Central memory CD8-positive, alpha-beta T cell (primary cell): ENCODE results near the gene LRTM2.

Source experiments
- ATAC-seq: fragments of 150-1000 bp; cut with Tn5 transposase; replicated peaks from 2 replicates; pipeline ENCODE4 v1.10.0; 2022; ENCODE audit warnings: mild to moderate bottlenecking, moderate FRiP score, moderate number of reproducible peaks; ENCODE audit not compliant: poor library complexity, severe bottlenecking; ENCODE audit errors: extremely low read depth
- DNase-seq, 2 donors: peaks; one replicate each; pipeline ENCODE4 v3.0.0; 2021; ENCODE audit warnings: low spot score in 2 of 2
- H3K27ac Mint-ChIP-seq: one replicate; pipeline ENCODE4 v1.8.0; 2022; ENCODE audit warnings: low read depth, mild to moderate bottlenecking, moderate library complexity, mixed read lengths
- H3K27me3 Mint-ChIP-seq: one replicate; pipeline ENCODE4 v1.8.0; 2022; ENCODE audit warnings: mixed read lengths
- H3K36me3 Mint-ChIP-seq: one replicate; pipeline ENCODE4 v1.8.0; 2022; ENCODE audit warnings: mild to moderate bottlenecking, moderate library complexity, mixed read lengths; ENCODE audit not compliant: insufficient read depth
- H3K4me1 Mint-ChIP-seq: one replicate; pipeline ENCODE4 v1.8.0; 2022; ENCODE audit warnings: mixed read lengths
- H3K4me3 Mint-ChIP-seq: one replicate; pipeline ENCODE4 v1.8.0; 2022; ENCODE audit warnings: mild to moderate bottlenecking, moderate library complexity, mixed read lengths
- H3K9me3 Mint-ChIP-seq: one replicate; pipeline ENCODE4 v1.8.0; 2022; ENCODE audit warnings: mixed read lengths

The LRTM2 gene

DNA sequence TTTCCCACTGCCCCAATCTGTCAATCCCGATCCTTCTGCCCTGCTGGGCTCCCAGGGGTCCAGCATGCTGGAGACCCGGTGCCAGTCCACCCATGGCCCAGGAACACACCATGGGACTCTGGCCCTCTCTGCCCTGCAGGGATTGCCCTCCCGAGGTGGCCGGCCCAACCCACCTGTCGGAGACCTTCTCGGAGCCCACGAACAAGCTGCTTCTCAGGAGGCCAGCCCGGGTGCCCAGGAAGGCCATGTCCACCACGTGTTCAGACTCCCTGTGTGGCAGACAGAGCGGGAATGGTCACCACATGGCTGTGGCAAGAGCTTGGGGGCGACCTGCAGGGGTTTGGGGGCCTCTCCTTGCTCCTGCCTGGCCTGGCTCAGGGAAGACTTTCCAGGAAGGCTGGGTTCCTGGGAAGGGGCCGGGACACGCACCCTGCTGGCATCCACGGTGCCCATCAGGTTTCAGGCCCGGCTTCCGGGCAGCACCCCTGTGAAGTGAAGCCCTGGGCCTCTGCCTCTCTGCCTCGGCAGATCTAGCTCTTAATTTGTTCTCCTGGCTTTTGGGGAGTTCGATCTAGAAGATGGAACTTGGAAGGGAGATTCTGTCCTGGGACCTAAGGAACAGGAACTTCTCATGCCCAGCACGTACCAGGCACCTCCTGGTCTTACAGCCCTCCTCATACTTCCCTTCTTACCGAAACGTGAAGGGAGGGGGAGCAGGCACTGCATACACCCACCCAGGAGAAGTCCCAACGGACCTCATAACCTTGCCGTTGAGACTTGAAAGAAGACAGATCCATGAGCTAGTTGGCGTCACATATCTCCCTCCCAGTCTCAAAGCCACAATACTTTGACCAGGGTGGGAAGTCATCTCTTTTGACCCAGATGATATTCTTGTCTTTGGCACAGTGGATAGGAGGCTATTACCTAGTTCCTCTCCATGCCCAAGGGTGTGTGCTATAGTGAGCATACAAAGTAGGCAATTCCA is 26.3 kb downstream of the LRTM2 start:
- no peak overlapping the region for H3K4me3 Mint-ChIP-seq
- no peak overlapping the region for H3K27ac Mint-ChIP-seq
- H3K9me3 Mint-ChIP-seq = no peaks in the 10 kb centered on the region
- DNase-seq (no peak), ATAC-seq (no peak)
- peaks cover 52% of the 10 kb centered on the region for H3K27me3 Mint-ChIP-seq
- no peaks in the 10 kb centered on the region for H3K4me1 Mint-ChIP-seq
- H3K36me3 Mint-ChIP-seq = no peaks in the 10 kb centered on the region

GRCh38 chr12:1847411-1847810 is 27.0 kb downstream of the LRTM2 start:
- ATAC-seq (no peak), DNase-seq (no peak)
- no peak overlapping the region for H3K27ac Mint-ChIP-seq

GRCh38 chr12:1848146-1848545 is 27.8 kb downstream of the LRTM2 start:
- H3K4me3 Mint-ChIP-seq = no peak overlapping the region
- H3K9me3 Mint-ChIP-seq = no peaks in the 10 kb centered on the region
- DNase-seq = no peak
- peaks cover 38% of the 10 kb centered on the region for H3K27me3 Mint-ChIP-seq
- H3K27ac Mint-ChIP-seq = no peak overlapping the region
- no peaks in the 10 kb centered on the region for H3K36me3 Mint-ChIP-seq
- ATAC-seq = no peak
- no peaks in the 10 kb centered on the region for H3K4me1 Mint-ChIP-seq

More at GRCh38 chr12:1847411-1847810, 27.0 kb downstream of the LRTM2 start:
- no peaks in the 10 kb centered on the region for H3K4me1 Mint-ChIP-seq
- H3K36me3 Mint-ChIP-seq = no peaks in the 10 kb centered on the region
- H3K27me3 Mint-ChIP-seq = peaks cover 45% of the 10 kb centered on the region
- no peak overlapping the region for H3K4me3 Mint-ChIP-seq
- no peaks in the 10 kb centered on the region for H3K9me3 Mint-ChIP-seq

- no peaks in the 10 kb centered on the region for H3K9me3 Mint-ChIP-seq
- H3K36me3 Mint-ChIP-seq = no peaks in the 10 kb centered on the region
- H3K27me3 Mint-ChIP-seq = peaks cover 32% of the 10 kb centered on the region
- no peak for ATAC-seq
- no peak overlapping the region for H3K4me3 Mint-ChIP-seq
- DNase-seq = no peak
- H3K27ac Mint-ChIP-seq = no peak overlapping the region
- no peaks in the 10 kb centered on the region for H3K4me1 Mint-ChIP-seq
Observed at GRCh38 chr12:1848745-1849144, 28.4 kb downstream of the LRTM2 start.

DNA sequence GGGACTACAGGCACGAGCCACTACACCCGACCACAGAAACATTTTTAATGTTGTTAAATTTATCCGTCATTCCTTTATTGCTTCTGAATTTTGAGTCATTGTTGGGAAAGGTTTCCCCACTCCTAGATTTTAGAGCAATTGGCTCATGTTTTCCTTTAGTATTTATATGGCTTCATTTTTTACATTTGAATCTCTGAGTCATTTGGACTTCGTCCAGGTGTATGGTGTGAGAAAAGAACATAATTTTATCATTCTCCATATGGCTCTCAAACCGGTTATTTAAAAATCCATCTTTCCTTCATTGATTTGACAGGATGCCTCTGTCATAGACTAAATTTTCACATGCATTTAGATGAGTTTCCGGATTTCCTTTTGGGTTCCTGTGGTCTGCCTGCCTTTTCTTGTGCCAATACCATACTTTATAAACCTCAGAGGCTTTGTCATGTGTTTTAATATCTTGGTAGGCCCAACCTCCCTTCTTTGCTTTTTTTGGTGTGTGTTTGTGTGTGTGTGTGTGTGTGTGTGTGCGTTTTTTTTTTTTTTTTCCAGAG is 30.9 kb downstream of the LRTM2 start:
- no peak for DNase-seq
- no peak overlapping the region for H3K4me3 Mint-ChIP-seq
- peaks cover 11% of the 10 kb centered on the region for H3K27me3 Mint-ChIP-seq
- no peaks in the 10 kb centered on the region for H3K4me1 Mint-ChIP-seq
- H3K36me3 Mint-ChIP-seq = no peaks in the 10 kb centered on the region
- no peak overlapping the region for H3K27ac Mint-ChIP-seq
- no peaks in the 10 kb centered on the region for H3K9me3 Mint-ChIP-seq
- ATAC-seq = no peak

DNA sequence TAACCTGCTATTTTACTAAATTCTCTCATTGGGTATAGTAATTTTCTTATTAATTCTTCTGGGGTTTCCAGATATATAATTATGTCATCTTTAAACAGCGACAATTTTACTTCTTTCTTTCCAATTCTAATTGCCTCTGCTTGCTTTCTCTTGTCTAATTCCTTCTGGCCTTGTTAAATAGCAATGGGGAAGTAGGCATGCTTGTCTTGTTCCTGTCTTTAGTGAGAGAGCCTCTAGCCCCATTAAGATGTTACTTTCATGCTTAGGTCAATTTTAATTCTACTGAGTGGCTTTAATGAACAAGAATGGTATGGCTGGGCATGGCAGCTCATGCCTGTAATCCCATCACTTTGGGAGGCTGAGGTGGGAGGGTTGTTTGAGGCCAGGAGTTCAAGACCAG is 31.7 kb downstream of the LRTM2 start:
- DNase-seq (no peak), ATAC-seq (no peak)
- H3K36me3 Mint-ChIP-seq = peaks cover 3% of the 10 kb centered on the region
- no peaks in the 10 kb centered on the region for H3K9me3 Mint-ChIP-seq
- H3K4me1 Mint-ChIP-seq = no peaks in the 10 kb centered on the region
- H3K27me3 Mint-ChIP-seq = peaks cover 2% of the 10 kb centered on the region
- H3K27ac Mint-ChIP-seq = no peak overlapping the region
- H3K4me3 Mint-ChIP-seq = no peak overlapping the region

GRCh38 chr12:1853716-1854115 is 33.4 kb downstream of the LRTM2 start:
- DNase-seq (no peak), ATAC-seq (no peak)
- no peaks in the 10 kb centered on the region for H3K4me1 Mint-ChIP-seq
- H3K9me3 Mint-ChIP-seq = no peaks in the 10 kb centered on the region
- no peak overlapping the region for H3K27ac Mint-ChIP-seq
- peaks cover 3% of the 10 kb centered on the region for H3K36me3 Mint-ChIP-seq
- no peaks in the 10 kb centered on the region for H3K27me3 Mint-ChIP-seq
- H3K4me3 Mint-ChIP-seq = no peak overlapping the region

DNA sequence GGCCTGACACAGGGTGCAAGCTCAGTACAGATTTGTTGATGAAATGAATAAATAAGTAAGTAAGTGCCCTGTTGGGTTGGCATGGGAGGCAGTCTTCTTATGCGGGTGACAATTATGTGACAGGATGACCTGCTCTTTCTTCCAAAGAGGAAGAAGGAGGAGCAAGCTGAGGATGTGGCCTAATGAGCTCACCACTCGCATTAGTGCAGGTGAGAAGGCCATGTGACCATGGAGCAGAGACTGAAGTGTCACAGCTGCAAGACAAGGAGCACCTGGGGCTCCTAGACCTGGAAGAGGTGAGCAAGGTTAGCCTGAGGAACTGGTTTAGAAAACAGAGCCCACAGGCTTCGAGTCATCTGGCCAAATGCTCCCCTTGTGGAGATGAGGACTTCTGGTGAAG is 34.9 kb downstream of the LRTM2 start:
- no peak overlapping the region for H3K27ac Mint-ChIP-seq
- H3K4me1 Mint-ChIP-seq = no peaks in the 10 kb centered on the region
- no peak overlapping the region for H3K4me3 Mint-ChIP-seq
- H3K27me3 Mint-ChIP-seq = peaks cover 2% of the 10 kb centered on the region
- no peaks in the 10 kb centered on the region for H3K9me3 Mint-ChIP-seq
- peaks cover 3% of the 10 kb centered on the region for H3K36me3 Mint-ChIP-seq
- ATAC-seq (no peak), DNase-seq (no peak)

GRCh38 chr12:1857086-1857485 is 36.7 kb downstream of the LRTM2 start:
- Mint-ChIP-seq H3K4me1 (no peaks in the 10 kb centered on the region), H3K9me3 (no peaks in the 10 kb centered on the region), H3K4me3 (no peak overlapping the region), H3K27ac (peak overlapping the region; percentile 3), H3K36me3 (peaks cover 3% of the 10 kb centered on the region), H3K27me3 (peaks cover 10% of the 10 kb centered on the region)
- DNase-seq = no peak
- no peak for ATAC-seq

GRCh38 chr12:1857821-1858220 is 37.5 kb downstream of the LRTM2 start:
- H3K27ac Mint-ChIP-seq = no peak overlapping the region
- DNase-seq (no peak), ATAC-seq (no peak)
- H3K4me3 Mint-ChIP-seq = no peak overlapping the region
- H3K4me1 Mint-ChIP-seq = no peaks in the 10 kb centered on the region
- peaks cover 3% of the 10 kb centered on the region for H3K36me3 Mint-ChIP-seq
- H3K9me3 Mint-ChIP-seq = no peaks in the 10 kb centered on the region
- peaks cover 10% of the 10 kb centered on the region for H3K27me3 Mint-ChIP-seq

DNA sequence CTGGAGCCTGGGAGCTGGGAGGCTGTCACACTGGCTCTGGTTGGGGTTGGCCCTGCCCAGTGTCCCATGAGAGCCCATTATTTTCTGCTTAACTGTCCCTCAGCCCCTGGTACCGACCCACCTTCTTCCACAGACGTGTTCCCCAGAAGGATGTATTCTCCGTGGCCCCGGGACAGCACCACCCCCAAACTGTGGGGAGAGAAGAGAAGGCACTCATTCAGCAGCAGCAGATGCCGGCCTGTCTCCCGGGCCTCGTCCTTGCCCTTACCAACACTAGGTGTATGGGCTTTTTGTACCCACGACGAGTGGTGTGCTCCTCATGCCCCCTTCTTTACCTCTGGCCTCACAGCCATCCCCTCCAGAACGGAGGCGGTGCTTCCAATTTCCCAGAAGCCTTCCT is 38.1 kb downstream of the LRTM2 start:
- Mint-ChIP-seq H3K36me3 (peaks cover 3% of the 10 kb centered on the region), H3K27ac (no peak overlapping the region), H3K4me1 (no peaks in the 10 kb centered on the region), H3K9me3 (no peaks in the 10 kb centered on the region), H3K27me3 (peaks cover 10% of the 10 kb centered on the region), H3K4me3 (no peak overlapping the region)
- DNase-seq (no peak), ATAC-seq (no peak)

GRCh38 chr12:1859643-1860042 is 39.3 kb downstream of the LRTM2 start:
- H3K9me3 Mint-ChIP-seq = no peaks in the 10 kb centered on the region
- no peak overlapping the region for H3K4me3 Mint-ChIP-seq
- DNase-seq = no peak
- H3K27ac Mint-ChIP-seq = no peak overlapping the region
- H3K4me1 Mint-ChIP-seq = no peaks in the 10 kb centered on the region
- H3K27me3 Mint-ChIP-seq = peaks cover 10% of the 10 kb centered on the region
- peaks cover 3% of the 10 kb centered on the region for H3K36me3 Mint-ChIP-seq
- ATAC-seq = no peak

DNA sequence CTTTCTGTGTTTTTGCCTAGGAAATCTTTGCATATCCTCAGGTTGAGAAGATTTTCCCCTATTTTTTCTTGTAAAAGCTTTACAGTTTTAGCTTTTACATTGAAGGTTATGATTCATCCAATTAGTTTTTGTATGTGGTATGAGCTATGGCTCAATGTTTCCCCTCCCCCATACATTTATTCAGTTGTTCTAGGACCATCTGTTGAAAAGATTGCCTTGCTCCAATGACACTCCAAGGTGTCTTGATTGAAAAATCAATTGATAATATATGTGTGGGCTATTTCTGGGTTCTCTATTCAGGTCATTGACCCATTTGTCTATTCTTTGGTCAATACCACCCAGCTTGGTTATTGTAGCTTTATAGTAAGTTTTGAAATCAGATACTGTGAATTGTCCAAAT is 42.6 kb downstream of the LRTM2 start:
- Mint-ChIP-seq H3K9me3 (no peaks in the 10 kb centered on the region), H3K4me3 (no peak overlapping the region), H3K36me3 (no peaks in the 10 kb centered on the region), H3K27me3 (peaks cover 26% of the 10 kb centered on the region), H3K27ac (no peak overlapping the region), H3K4me1 (no peaks in the 10 kb centered on the region)
- ATAC-seq (no peak), DNase-seq (no peak)
